HAP-1 (cell line): ENCODE measurements around the gene KNSTRN.
A peak's percentile ranks its signal among the peaks of the same experiment; 100 is the strongest.

Source experiments
- DNase-seq, 2 experiments: peaks; one replicate each; pipeline ENCODE4 v3.0.0-alpha.2; 2016 to 2020; ENCODE audit warnings: low spot score in 2 of 2
- H3K27me3 ChIP-seq: fragments of 250-450 bp; sonication (Bioruptor Pico); 2 replicates; pipeline ENCODE4 v1.5.1; 2020; ENCODE audit warnings: low read depth, mild to moderate bottlenecking, moderate library complexity
- H3K36me3 ChIP-seq: fragments of 250-450 bp; sonication (Bioruptor Pico); replicated peaks from 2 replicates; pipeline ENCODE4 v1.5.1; 2020; ENCODE audit warnings: mild to moderate bottlenecking
- H3K4me1 ChIP-seq: fragments of 250-450 bp; sonication (Bioruptor Pico); 2 replicates; pipeline ENCODE4 v1.5.1; 2020; ENCODE audit warnings: mild to moderate bottlenecking
- H3K4me3 ChIP-seq: fragments of 250-450 bp; sonication (Bioruptor Pico); 2 replicates; pipeline ENCODE4 v1.5.1; 2020; ENCODE audit warnings: mild to moderate bottlenecking, moderate library complexity
- H3K9me3 ChIP-seq: fragments of 250-450 bp; sonication (Bioruptor Pico); 2 replicates; pipeline ENCODE4 v1.5.1; 2020; ENCODE audit warnings: mild to moderate bottlenecking, moderate library complexity
- in situ Hi-C: fragments of 300-500 bp; cut with MboI; formaldehyde crosslinking; loops from 3 replicates; pipeline ENCODE4 v1.14.3; 2020; ENCODE audit warnings: low sequenced_read_pairs, inconsistent platforms, mixed read lengths

KNSTRN gene

DNA sequence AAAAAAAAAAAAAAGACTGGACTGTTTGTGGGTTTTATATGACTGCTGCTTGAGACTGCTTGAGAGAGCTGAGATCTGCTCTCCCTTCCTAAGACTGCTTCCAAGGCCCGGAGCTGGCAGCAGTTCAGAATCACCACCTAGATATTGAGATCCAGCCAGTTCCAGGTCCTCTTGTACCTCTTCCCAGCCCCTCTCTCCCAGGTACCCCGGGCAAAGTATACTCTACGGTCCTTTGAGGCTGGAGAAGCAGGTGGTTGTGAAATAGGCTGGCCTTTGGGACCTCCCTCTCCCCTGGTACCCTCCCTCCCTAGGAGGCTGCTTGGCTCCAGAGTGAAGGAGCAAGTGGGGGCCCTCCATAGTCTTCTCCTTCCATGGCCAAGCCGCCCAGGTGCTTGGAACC, 45.7 kb downstream of the KNSTRN start:
- Histone ChIP-seq H3K9me3 (no peaks in the 10 kb centered on the region), H3K36me3 (no peaks in the 10 kb centered on the region), H3K4me1 (no peaks in the 10 kb centered on the region), H3K27me3 (no peaks in the 10 kb centered on the region), H3K4me3 (no peak overlapping the region)
- no peak for DNase-seq
- in situ Hi-C loops, result no loop called here

DNA sequence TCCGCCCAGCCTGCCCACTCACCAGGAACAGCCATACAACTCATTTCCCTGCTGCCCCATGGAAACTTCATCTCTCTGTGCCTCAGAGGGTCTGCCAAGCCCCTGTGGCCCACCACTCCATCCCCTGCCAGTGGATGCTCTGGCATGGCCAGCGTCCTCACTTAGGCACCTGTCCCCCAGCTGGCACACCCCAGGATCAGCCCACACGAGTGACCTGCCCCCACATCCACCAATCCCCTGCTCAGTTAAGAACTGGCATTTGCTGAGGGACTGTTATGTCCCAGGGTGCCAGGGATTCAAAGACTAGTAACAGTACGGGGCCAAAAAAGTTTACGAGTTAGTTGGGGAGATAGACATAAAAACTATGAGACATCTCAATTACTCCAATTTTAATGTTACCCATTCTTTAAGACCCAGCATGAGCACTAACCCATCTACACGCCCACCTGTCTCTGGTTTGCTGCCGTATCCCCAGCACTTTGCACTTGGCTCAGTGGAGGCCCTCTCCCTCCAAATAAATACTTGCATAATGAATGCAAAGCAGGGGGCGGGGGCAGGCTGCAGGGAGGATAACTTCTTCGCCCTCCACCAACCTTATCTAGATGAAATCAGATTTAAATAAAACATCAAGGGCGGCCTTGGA, 46.7 kb downstream of the KNSTRN start:
- Histone ChIP-seq H3K4me3 (no peak overlapping the region), H3K4me1 (no peaks in the 10 kb centered on the region), H3K36me3 (no peaks in the 10 kb centered on the region), H3K27me3 (no peaks in the 10 kb centered on the region), H3K9me3 (no peaks in the 10 kb centered on the region)
- no peak for DNase-seq
- in situ Hi-C loops, result no loop called here

DNA sequence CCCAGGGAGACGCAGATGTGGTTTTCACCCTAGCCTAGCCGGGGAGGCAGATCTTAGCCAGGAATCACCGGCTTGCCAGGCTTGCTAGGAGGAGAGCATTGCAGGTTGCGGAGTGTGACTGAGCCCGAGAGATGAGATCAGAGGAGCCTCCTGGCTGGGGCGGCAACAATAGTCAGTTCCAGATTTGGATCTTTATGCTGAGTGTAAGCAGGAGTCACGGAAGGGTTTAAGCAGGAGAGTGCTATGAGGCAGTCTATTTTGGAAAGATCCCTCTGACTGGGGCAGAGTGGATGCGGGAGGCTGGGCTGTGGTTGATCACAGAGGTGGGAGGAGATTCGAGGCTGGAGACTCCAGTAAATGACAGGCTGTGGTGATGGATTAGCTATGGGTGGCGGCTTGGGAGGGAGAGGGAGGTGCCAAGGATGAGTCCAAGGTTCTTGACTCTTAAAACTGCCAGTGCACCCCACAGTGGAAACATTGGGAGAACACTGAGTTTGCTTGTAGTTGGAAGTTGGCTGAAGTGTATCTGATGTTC, 47.8 kb downstream of the KNSTRN start:
- H3K27me3 ChIP-seq, result no peaks in the 10 kb centered on the region
- no peaks in the 10 kb centered on the region for H3K9me3 ChIP-seq
- DNase-seq, result peak in 1 of 2 experiments; percentile 59
- no peaks in the 10 kb centered on the region for H3K36me3 ChIP-seq
- H3K4me1 ChIP-seq, result no peaks in the 10 kb centered on the region
- in situ Hi-C loops, result no loop called here
- no peak overlapping the region for H3K4me3 ChIP-seq

DNA sequence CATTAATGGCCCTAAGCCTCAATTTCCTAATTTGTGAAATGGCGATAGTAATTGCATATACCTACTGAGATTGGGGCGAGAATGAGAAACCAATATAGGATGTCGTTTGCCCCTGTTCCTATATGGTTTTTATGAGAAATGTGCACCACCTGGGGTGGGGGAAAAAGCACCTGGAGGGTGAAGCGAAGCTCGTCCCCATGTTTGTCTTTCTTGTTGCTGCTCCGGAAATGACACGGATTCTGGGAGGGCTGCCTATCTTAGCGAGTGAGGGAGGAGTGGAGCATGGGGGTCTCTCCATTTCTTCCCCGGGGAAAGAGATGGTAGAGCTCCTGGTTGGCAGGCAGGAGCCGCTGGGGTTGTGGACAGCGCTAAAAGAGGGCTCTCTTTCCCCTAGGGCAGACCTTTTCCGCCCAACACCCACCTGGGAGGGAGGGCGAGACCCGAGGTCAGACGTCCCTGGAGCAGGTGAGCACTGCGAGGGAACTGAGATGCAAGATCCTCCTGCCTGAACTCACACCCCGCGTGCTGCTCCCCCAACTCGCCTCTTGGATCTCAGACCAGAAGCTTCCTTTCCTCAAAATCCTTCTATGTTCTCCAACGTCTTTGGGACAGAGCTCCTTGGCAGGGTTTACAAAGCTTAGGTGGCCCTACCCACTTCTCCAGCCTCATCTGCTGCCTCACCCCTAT, 52.6 kb downstream of the KNSTRN start:
- in situ Hi-C loops, result no loop called here

DNA sequence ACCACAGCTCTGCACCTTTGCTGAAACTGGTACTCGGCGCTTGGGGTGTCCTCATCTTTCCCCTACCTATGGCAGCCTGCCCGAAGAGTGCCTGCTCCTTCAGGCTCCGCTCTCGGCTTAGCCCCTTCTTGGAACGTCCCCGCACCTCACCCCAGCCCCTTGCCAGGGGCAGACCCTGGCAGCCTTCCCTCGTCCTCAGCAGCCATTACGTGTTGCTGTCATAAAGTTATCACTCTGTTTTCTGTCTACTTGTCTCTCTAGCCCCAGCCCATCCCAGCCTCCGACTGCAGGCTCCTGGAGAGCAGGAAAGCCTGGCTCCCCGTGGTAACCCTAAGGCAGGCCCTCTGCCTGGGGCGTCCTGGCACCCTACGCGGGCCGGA, 53.2 kb downstream of the KNSTRN start:
- Histone ChIP-seq H3K36me3 (no peaks in the 10 kb centered on the region), H3K27me3 (peaks cover 9% of the 10 kb centered on the region), H3K4me1 (peaks cover 20% of the 10 kb centered on the region), H3K4me3 (no peak overlapping the region), H3K9me3 (no peaks in the 10 kb centered on the region)
- DNase-seq, result no peak
- in situ Hi-C loops, result no loop called here

More for the DNA sequence above, 52.6 kb downstream of the KNSTRN start:
- H3K36me3 ChIP-seq, result no peaks in the 10 kb centered on the region
- H3K4me3 ChIP-seq, result no peak overlapping the region
- H3K27me3 ChIP-seq, result peaks cover 9% of the 10 kb centered on the region
- H3K9me3 ChIP-seq, result no peaks in the 10 kb centered on the region
- peaks cover 20% of the 10 kb centered on the region for H3K4me1 ChIP-seq
- DNase-seq, result no peak

DNA sequence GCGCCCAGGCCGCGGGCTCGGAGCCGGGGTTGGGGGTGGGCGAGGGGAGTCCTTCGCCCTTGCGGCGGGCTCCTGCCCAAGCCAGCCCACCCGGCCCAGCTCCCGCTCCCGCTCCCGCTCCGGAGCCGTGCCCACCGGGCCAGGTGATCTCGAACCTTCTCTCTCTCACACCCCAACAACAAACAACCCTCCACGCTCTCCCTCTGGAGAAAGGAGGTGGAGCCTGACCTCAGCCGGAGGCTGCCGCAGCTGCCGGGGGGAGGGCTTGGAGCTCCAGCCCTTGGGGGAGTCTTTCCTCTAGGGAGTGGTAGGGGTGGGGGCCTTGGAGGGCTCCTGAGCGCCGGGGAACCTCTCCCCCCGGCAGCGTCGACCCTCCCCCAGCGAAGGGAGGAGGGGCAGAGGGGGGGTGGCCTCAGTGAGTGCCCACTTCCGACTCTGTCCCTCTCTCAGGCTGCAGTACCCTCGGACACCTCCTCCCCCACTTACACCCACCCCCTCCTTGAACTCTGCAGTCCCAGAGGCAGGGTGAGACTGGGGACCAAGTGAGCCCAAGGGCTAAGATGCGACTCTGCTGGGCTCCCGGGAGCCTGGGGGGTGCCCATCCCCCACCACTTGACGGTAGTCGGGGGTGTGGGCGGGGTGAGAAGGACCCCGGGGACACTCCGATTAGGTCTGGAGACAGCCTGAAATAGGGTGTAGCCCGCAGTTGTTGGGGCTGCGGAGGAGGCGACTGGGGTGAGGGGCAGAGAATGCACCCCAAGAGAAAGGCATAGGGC, 53.8 kb downstream of the KNSTRN start:
- H3K27me3 ChIP-seq, result peaks cover 9% of the 10 kb centered on the region
- peaks cover 20% of the 10 kb centered on the region for H3K4me1 ChIP-seq
- H3K4me3 ChIP-seq, result peak overlapping the region; percentile 2
- in situ Hi-C loops, result no loop called here
- no peaks in the 10 kb centered on the region for H3K36me3 ChIP-seq
- peak in 1 of 2 experiments; percentile 36 for DNase-seq
- H3K9me3 ChIP-seq, result no peaks in the 10 kb centered on the region

DNA sequence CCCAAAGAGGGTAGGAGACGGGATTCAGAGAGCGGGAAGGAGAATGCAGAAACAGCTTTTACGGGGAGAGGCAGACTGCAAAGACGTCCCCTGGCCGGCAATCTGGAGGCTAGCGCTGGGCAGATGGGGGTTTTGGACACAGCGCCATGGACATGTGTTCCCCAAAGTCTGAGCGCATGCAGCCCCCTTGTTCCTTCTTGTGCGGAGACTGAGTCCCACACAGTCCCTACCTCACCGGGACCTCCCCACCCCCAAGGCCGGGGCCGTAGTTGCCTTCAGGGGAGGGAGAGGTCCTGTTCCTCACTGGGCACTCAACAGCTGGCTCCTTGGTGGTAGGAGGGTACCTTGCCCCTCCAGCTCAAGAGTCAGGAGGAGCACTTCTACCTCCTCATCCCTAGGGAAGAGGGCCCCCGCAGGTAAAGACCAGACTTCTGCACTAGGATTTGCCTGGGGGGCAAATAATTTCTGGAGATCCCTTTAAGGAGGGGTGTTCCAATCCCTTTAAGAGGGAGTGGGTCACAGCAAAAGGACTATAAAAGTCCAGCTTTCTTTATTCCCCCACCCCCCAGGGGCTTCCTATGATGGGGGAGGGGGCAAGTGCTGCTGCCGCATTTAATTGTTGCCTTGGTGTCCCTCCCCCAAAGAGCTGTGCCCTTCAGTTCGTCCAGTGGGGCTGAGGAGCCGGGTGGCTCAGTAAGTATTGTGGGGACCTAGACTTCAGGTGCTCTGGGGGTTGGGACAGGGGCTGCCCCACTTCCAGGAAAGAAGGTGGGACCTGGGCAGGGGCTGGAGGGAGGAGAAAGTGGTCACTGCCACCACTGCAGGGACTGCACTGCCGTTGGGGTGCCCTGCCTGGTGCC, 54.6 kb downstream of the KNSTRN start:
- H3K9me3 ChIP-seq, result no peaks in the 10 kb centered on the region
- no peak for DNase-seq
- peak overlapping the region; percentile 2 for H3K4me3 ChIP-seq
- peaks cover 20% of the 10 kb centered on the region for H3K4me1 ChIP-seq
- H3K27me3 ChIP-seq, result peaks cover 9% of the 10 kb centered on the region
- in situ Hi-C loops, result no loop called here
- no peaks in the 10 kb centered on the region for H3K36me3 ChIP-seq

DNA sequence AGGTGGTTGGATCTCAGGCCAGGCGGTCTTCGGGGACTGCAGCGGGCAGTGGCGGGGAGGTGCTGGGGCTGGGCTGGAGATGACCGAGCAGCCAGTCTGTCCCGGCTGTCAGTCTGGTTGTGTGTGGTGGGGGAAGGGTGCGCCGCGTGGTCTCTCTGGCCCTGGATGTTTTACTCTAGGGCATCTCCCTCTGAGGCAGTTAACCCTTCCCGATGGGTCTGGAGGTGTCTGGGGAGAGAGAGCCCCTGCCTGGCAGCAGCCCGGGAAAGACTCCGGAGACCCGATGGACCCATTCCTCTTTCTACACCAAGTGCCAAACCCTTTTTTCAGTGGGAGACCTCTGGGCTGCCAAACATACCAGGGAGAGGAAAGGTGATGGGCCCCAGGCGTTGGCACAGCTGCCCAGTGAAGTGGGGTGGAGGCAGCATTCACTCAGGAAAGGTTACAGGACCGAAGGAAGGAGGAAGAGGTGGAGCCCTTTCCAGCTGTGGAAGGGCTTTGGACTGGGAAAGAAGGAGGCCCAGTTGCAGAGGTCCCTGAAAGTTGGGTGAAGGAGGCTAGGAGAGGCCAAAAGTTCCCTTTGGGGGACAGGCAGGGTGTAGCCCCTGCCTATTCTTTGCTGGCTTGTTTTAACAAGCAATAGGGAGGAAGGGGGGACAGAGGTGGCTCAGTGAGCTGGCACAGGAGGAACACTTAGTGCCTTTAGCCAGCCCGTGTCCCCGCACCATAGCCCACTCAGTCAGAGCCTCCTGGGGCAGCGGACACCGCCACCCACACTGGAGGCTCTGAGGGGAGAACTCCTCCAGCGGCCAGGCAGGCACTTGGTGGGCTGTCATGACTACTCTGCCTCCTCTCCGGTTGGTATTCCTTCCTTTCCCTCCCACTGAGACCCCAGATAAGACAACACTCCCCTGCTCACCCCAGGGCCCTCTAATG, 55.5 kb downstream of the KNSTRN start:
- H3K27me3 ChIP-seq, result peaks cover 9% of the 10 kb centered on the region
- in situ Hi-C loops, result no loop called here
- H3K4me3 ChIP-seq, result no peak overlapping the region

DNA sequence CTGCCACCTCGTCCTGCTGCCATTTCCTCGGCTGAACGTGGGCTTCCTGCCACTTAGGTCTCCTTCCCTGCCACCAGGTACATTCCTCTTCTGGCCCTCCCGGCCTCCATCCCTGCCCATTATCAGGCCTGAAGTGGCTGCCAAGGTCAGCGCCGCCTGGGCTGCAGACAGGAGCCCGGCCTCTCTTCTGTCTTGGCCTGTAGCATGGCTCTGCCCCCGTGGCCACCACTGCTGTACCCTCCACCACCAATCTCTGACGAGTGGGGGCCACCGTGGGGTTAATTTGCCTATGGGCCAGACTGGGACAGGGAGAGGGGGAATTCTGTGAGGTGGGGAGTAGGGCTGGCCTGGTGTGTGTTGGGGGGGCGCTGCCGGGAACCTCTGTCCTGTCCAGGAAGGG, 56.2 kb downstream of the KNSTRN start:
- H3K36me3 ChIP-seq, result no peaks in the 10 kb centered on the region
- H3K9me3 ChIP-seq, result no peaks in the 10 kb centered on the region
- H3K4me3 ChIP-seq, result no peak overlapping the region
- in situ Hi-C loops, result no loop called here
- peaks cover 9% of the 10 kb centered on the region for H3K27me3 ChIP-seq
- peaks cover 32% of the 10 kb centered on the region for H3K4me1 ChIP-seq
- no peak for DNase-seq

More for the DNA sequence above, 55.5 kb downstream of the KNSTRN start:
- Histone ChIP-seq H3K9me3 (no peaks in the 10 kb centered on the region), H3K4me1 (peaks cover 27% of the 10 kb centered on the region), H3K36me3 (no peaks in the 10 kb centered on the region)
- DNase-seq, result no peak

DNA sequence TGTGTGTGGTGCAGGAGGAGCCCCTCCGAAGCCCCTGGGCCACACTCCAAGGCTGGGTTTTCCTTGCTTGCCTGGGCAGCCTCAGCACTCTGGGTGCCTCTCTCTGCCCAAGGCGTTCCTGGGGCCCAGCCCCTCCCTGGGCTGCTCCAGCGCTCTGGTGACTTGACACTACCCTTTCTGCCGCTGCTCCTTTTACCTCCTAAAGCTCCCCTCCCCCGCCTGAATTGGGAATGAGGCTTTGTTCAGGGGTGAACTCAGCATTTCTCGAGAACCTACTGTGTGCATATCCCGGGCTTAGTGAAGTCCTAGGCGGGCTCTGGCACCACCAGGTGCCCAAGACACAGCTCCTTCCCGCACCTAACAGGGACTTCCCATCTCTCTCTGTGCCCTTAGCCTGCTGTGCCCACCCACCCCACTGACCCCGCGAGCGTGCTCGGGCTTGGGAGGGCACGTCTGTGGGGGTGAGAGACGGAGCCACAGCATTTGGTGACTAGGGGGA, 57.0 kb downstream of the KNSTRN start:
- peaks cover 9% of the 10 kb centered on the region for H3K27me3 ChIP-seq
- DNase-seq, result peak; percentile 11 to 67

DNA sequence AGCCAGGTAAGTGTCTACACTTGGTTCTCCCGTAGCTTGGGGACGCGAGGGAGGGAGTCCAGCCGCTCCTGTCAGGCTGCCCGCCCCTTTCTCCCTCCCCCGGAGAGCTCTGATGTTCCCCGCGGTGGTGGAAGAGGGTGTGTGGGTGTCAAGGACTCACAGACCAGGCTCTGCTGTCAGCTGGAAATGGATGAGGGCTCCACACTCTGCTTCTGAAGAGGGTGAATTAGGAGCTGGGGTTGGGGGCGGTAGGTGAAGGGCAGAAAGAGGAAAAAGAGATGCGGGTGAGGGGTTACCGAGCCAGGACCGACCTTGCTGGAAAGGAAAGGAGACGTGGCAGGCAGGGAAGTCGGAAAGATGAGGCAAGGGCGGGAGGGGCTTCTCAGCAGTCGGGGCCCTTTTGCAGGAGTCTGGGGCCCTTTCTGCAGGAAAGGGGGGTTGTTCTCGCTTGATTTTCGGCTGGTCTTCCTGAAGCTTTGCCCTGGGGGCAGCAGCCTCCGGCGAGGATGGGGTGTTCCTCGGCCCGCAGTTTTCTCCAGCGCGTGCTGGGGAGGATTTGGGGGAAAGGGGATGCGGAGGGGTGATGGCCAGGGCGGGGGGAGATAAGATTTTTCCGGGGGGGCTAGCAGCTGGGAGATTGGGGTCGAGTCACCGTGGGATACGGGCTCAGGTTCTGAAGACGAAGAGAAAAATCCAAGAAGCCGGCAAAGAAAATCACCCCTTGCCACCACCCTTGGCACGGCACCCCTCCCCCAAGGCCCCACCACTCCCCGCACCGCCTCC, 57.6 kb downstream of the KNSTRN start:
- H3K4me1 ChIP-seq, result peaks cover 39% of the 10 kb centered on the region
- in situ Hi-C loops, result no loop called here
- DNase-seq, result peak; percentile 36 to 67

More for the DNA sequence above, 57.0 kb downstream of the KNSTRN start:
- in situ Hi-C loops, result no loop called here
- Histone ChIP-seq H3K36me3 (no peaks in the 10 kb centered on the region), H3K4me3 (peak overlapping the region; percentile 45), H3K4me1 (peaks cover 33% of the 10 kb centered on the region), H3K9me3 (no peaks in the 10 kb centered on the region)

More for the DNA sequence above, 57.6 kb downstream of the KNSTRN start:
- H3K27me3 ChIP-seq, result peaks cover 9% of the 10 kb centered on the region
- no peaks in the 10 kb centered on the region for H3K36me3 ChIP-seq
- H3K4me3 ChIP-seq, result peak overlapping the region; percentile 45
- no peaks in the 10 kb centered on the region for H3K9me3 ChIP-seq
